K562 (cell line): Measurements from ENCODE around the gene ABCB10. TPM values are rescaled to one million over a fixed set of nuclear protein-coding genes. Genes with fewer than 3 reads are reported as not detected.
A peak's percentile ranks its signal among the peaks of the same experiment; 100 is the strongest.

Source experiments
- ADNP ChIP-seq: fragments of 200-800 bp; sonication (Bioruptor generic); IDR thresholded peaks from 2 replicates; pipeline ENCODE4 v1.6.1; 2016; ENCODE audit warnings: missing genetic modification characterization, missing compliant biosample characterization
- ETV1 ChIP-seq: fragments of 450-650 bp; conservative IDR thresholded peaks from 2 replicates; pipeline ENCODE4 v1.6.1; 2016; ENCODE audit warnings: missing genetic modification characterization, control low read depth, low read depth, missing compliant biosample characterization
- EWSR1 ChIP-seq: fragments of 450-650 bp; IDR thresholded peaks from 2 replicates; pipeline ENCODE4 v1.6.1; 2018; ENCODE audit warnings: borderline replicate concordance, mild to moderate bottlenecking, low read depth, moderate library complexity; ENCODE audit not compliant: partially characterized antibody
- ILF3 ChIP-seq: fragments of 450-650 bp; IDR thresholded peaks from 2 replicates; pipeline ENCODE4 v1.6.1; 2018; ENCODE audit warnings: antibody characterized with exemption, mild to moderate bottlenecking, moderate library complexity, borderline replicate concordance
- MEIS2 ChIP-seq: fragments of 450-650 bp; IDR thresholded peaks from 2 replicates; pipeline ENCODE4 v1.6.1; 2014; ENCODE audit warnings: mild to moderate bottlenecking; ENCODE audit not compliant: partially characterized antibody
- PHF20 ChIP-seq: fragments of 450-650 bp; IDR thresholded peaks from 2 replicates; pipeline ENCODE4 v1.6.1; 2018; ENCODE audit not compliant: partially characterized antibody
- RB1 ChIP-seq: fragments of 450-650 bp; IDR thresholded peaks from 2 replicates; pipeline ENCODE4 v1.6.1; 2017; ENCODE audit warnings: low read depth, mild to moderate bottlenecking
- SMARCC2 ChIP-seq: fragments of 450-650 bp; IDR thresholded peaks from 2 replicates; pipeline ENCODE4 v1.6.1; 2017; ENCODE audit warnings: antibody characterized with exemption, moderate library complexity, mild to moderate bottlenecking, low read depth
- SMARCE1 ChIP-seq: fragments of 450-650 bp; IDR thresholded peaks from 2 replicates; pipeline ENCODE4 v1.7.1; 2016; ENCODE audit warnings: mild to moderate bottlenecking
- TSC22D4 ChIP-seq: fragments of 450-650 bp; IDR thresholded peaks from 2 replicates; pipeline ENCODE4 v1.6.1; 2016; ENCODE audit warnings: missing genetic modification characterization, missing biosample characterization, control low read depth
- ZNF143 ChIP-seq: sonication (generic); formaldehyde crosslinking; IDR thresholded peaks from 2 replicates; pipeline ENCODE4 v1.9.0; 2022; ENCODE audit warnings: mild to moderate bottlenecking, missing genetic modification reagents
- ZNF174 ChIP-seq: fragments of 250-450 bp; sonication (Bioruptor Pico); IDR thresholded peaks from 2 replicates; pipeline ENCODE4 v1.4.0; 2020; ENCODE audit warnings: mild to moderate bottlenecking
- ZNF408 ChIP-seq: fragments of 250-450 bp; sonication (Bioruptor Pico); IDR thresholded peaks from 2 replicates; pipeline ENCODE4 v1.4.0; 2020; ENCODE audit warnings: low read depth, mild to moderate bottlenecking, moderate library complexity
- polyA plus RNA-seq, 8 experiments: library from polyadenylated mRNA; depleted of rRNA in 4 of 8; stranded (reverse) in 5 of 8; unstranded in 3 of 8; fragments of >200 nt; fragmentation: Nextera tagmentation in 2 of 8; fragmentation: Illumina TruSeq in 1 of 8; extraction: Ambion mirVana in 2 of 8; extraction: Trizol in 1 of 8; gene quantifications; 2 replicates each; pipeline versions ENCODE4 v1.2.1 to v1.2.3, GENCODE V29; 2011 to 2014; ENCODE audit warnings: inconsistent platforms in 1 of 8, missing spikeins in 1 of 8
- total RNA-seq, 7 experiments: library from RNA; depleted of rRNA in 6 of 7; stranded (reverse); fragments of >200 nt in 6 of 7; fragmentation: Illumina TruSeq in 2 of 7; extraction: Trizol in 2 of 7; gene quantifications; 2 replicates each; pipeline versions ENCODE4 v1.2.1 to v1.2.3, GENCODE V29; 2011 to 2021; ENCODE audit warnings: low replicate concordance in 1 of 7
- TF ChIP-seq, protein P1 (sequence below): fragments of 450-650 bp; IDR thresholded peaks from 2 replicates; pipeline ENCODE4 v1.6.1; 2017; ENCODE audit warnings: mild to moderate bottlenecking, moderate library complexity
- TF ChIP-seq, protein P2 (sequence below): sonication (generic); formaldehyde crosslinking; IDR thresholded peaks from 2 replicates; pipeline ENCODE4 v1.8.1; 2022; ENCODE audit warnings: missing genetic modification reagents
- TF ChIP-seq, protein P3 (sequence below): fragments of 450-650 bp; formaldehyde crosslinking; IDR thresholded peaks from 2 replicates; pipeline ENCODE4 v1.4.0; 2020; ENCODE audit warnings: mild to moderate bottlenecking
- TF ChIP-seq, protein P4 (sequence below): fragments of 450-650 bp; IDR thresholded peaks from 2 replicates; pipeline ENCODE4 v1.6.1; 2016; ENCODE audit warnings: borderline replicate concordance
- TF ChIP-seq, protein P5 (sequence below): sonication (generic); formaldehyde crosslinking; IDR thresholded peaks from 2 replicates; pipeline ENCODE4 v1.8.0; 2022; ENCODE audit warnings: mild to moderate bottlenecking, missing genetic modification reagents
- TF ChIP-seq, protein P6 (sequence below): fragments of 450-650 bp; formaldehyde crosslinking; IDR thresholded peaks from 2 replicates; pipeline ENCODE4 v1.4.0; 2022; ENCODE audit warnings: missing genetic modification characterization

The ABCB10 gene
- total and polyA plus RNA-seq, 9 of the 15 experiments (the other 6 are each of a cell fraction or from before 2014, with no cell fraction given) = 12.4 to 54.8 (median 36.4) TPM

DNA sequence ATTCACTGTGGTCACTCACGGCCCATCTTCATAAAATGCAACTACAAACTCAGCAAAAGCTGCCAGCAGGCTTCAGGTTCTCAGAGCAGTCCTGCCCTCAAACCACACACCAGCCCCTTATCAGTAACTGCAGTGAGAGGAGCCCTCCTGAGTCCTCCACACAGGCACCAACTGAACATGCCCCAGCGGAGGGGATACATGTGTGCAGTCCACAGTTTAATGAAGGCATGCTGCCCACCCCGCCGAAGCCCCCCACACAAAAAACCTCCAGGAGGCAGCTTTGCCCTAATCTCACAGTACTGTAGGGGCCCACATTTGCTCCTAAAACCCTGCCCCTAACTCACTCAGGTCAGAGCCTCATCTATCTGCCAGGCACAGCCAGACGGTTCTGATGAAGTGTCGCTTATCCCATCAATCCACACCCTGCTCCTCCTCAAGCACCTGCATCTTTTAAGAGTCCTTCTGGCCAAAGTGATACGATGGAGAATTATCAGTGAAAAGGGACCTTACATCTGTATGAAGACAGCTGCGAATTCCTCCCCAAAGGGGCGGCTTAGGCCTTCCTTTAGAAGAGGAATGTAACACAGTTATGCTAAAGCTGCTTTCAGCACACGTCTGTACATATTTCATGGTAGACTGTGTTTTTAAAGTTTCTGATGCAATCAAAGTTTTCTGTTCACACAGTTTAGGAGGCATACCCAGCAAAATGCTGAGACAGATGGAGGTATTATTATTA lies 3.5 kb downstream of the ABCB10 start (continued):
- TF ChIP-seq, protein P1, sequence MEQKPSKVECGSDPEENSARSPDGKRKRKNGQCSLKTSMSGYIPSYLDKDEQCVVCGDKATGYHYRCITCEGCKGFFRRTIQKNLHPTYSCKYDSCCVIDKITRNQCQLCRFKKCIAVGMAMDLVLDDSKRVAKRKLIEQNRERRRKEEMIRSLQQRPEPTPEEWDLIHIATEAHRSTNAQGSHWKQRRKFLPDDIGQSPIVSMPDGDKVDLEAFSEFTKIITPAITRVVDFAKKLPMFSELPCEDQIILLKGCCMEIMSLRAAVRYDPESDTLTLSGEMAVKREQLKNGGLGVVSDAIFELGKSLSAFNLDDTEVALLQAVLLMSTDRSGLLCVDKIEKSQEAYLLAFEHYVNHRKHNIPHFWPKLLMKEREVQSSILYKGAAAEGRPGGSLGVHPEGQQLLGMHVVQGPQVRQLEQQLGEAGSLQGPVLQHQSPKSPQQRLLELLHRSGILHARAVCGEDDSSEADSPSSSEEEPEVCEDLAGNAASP = no peak
- TF ChIP-seq, protein P2, sequence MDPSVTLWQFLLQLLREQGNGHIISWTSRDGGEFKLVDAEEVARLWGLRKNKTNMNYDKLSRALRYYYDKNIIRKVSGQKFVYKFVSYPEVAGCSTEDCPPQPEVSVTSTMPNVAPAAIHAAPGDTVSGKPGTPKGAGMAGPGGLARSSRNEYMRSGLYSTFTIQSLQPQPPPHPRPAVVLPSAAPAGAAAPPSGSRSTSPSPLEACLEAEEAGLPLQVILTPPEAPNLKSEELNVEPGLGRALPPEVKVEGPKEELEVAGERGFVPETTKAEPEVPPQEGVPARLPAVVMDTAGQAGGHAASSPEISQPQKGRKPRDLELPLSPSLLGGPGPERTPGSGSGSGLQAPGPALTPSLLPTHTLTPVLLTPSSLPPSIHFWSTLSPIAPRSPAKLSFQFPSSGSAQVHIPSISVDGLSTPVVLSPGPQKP (CRISPR knock-in tag) = no peak
- TF ChIP-seq, protein P3, sequence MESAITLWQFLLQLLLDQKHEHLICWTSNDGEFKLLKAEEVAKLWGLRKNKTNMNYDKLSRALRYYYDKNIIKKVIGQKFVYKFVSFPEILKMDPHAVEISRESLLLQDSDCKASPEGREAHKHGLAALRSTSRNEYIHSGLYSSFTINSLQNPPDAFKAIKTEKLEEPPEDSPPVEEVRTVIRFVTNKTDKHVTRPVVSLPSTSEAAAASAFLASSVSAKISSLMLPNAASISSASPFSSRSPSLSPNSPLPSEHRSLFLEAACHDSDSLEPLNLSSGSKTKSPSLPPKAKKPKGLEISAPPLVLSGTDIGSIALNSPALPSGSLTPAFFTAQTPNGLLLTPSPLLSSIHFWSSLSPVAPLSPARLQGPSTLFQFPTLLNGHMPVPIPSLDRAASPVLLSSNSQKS (CRISPR knock-in tag) = no peak
- TF ChIP-seq SMARCE1 = peak; percentile 95
- TF ChIP-seq ADNP (tag) = peak; percentile 11; the same call in 1 of the 2 replicates
- TF ChIP-seq EWSR1 = no peak
- peak; percentile 98 for TF ChIP-seq MEIS2
- TF ChIP-seq, protein P4, sequence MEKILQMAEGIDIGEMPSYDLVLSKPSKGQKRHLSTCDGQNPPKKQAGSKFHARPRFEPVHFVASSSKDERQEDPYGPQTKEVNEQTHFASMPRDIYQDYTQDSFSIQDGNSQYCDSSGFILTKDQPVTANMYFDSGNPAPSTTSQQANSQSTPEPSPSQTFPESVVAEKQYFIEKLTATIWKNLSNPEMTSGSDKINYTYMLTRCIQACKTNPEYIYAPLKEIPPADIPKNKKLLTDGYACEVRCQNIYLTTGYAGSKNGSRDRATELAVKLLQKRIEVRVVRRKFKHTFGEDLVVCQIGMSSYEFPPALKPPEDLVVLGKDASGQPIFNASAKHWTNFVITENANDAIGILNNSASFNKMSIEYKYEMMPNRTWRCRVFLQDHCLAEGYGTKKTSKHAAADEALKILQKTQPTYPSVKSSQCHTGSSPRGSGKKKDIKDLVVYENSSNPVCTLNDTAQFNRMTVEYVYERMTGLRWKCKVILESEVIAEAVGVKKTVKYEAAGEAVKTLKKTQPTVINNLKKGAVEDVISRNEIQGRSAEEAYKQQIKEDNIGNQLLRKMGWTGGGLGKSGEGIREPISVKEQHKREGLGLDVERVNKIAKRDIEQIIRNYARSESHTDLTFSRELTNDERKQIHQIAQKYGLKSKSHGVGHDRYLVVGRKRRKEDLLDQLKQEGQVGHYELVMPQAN = peak; percentile 62; the same call in 1 of the 2 replicates
- TF ChIP-seq ETV1 (tag) = no peak; the same call in 1 of the 2 replicates
- TF ChIP-seq SMARCC2 = peak; percentile 91
- TF ChIP-seq ILF3 = peak; percentile 28; the same call in 1 of the 2 replicates
- TF ChIP-seq, protein P5, sequence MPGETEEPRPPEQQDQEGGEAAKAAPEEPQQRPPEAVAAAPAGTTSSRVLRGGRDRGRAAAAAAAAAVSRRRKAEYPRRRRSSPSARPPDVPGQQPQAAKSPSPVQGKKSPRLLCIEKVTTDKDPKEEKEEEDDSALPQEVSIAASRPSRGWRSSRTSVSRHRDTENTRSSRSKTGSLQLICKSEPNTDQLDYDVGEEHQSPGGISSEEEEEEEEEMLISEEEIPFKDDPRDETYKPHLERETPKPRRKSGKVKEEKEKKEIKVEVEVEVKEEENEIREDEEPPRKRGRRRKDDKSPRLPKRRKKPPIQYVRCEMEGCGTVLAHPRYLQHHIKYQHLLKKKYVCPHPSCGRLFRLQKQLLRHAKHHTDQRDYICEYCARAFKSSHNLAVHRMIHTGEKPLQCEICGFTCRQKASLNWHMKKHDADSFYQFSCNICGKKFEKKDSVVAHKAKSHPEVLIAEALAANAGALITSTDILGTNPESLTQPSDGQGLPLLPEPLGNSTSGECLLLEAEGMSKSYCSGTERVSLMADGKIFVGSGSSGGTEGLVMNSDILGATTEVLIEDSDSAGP (CRISPR knock-in tag) = no peak
- peak; percentile 65; the same call in 1 of the 2 replicates for TF ChIP-seq RB1
- TF ChIP-seq ZNF408 (CRISPR knock-in tag) = no peak
- TF ChIP-seq ZNF143 (CRISPR knock-in tag) = no peak
- TF ChIP-seq, protein P6, sequence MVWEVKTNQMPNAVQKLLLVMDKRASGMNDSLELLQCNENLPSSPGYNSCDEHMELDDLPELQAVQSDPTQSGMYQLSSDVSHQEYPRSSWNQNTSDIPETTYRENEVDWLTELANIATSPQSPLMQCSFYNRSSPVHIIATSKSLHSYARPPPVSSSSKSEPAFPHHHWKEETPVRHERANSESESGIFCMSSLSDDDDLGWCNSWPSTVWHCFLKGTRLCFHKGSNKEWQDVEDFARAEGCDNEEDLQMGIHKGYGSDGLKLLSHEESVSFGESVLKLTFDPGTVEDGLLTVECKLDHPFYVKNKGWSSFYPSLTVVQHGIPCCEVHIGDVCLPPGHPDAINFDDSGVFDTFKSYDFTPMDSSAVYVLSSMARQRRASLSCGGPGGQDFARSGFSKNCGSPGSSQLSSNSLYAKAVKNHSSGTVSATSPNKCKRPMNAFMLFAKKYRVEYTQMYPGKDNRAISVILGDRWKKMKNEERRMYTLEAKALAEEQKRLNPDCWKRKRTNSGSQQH (CRISPR knock-in tag) = peak; percentile 57
- TF ChIP-seq ZNF174 (CRISPR knock-in tag) = no peak
- no peak for TF ChIP-seq PHF20
- TF ChIP-seq TSC22D4 (tag) = no peak
